Measurements from ENCODE around the gene DNAJC7.
"Not testable (repeated sequence)": the region's sequence is repeated elsewhere in the genome, so short reads cannot be mapped to it uniquely, and the experiment has no call there.

The DNAJC7 gene

GRCh38 chr17:42040818-42041217, 23.6 kb upstream of the DNAJC7 start:
- DNase-seq = no peak

DNA sequence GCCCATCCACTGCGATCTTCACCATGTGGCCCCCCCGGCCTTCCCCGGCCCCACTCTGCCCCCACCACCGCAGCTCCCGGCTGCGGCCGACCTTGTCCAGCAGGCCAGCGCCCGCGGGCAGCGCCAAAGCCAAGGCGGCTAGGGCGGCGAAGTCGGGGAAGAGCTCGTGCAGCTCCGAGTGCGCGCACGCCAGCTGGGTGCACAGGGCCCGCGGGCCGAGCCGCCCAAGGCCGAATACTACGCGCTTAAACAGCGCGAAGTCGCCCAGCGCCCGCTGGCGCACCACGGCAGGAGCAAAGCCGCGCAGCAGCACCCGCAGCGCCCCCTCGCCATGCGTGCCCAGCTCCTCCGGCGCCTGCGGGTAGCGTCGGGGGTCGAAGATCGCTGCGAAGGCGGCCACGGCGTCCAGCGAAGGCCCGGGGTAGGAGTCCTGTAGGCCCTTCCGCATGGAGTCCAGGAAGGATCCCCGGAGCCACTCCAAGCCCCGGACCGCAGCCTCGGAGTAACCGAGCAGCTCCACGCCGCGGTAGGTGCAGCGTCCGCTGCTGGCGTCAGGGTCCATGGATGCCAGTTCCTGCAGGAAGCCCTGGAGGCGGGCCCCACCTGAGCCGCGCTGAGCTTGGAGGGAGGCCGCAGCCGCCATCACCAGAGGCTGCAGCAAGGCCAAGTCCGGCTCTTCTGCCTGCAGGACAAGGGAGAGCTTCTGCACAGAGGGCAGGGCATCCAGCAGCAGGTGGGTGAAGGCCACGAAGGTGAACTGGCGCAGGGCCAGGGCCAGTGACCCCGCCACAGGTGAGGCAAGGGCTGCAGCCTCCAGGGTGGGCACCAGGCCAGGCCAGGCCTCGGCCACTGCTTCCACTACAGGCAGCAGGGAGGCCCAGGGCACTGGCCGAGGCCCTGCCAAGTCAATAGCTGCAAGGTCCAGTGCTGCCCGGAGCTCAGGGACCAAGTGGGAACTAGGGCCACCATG, 22.8 kb upstream of the DNAJC7 start:
- DNase-seq = no peak

DNA sequence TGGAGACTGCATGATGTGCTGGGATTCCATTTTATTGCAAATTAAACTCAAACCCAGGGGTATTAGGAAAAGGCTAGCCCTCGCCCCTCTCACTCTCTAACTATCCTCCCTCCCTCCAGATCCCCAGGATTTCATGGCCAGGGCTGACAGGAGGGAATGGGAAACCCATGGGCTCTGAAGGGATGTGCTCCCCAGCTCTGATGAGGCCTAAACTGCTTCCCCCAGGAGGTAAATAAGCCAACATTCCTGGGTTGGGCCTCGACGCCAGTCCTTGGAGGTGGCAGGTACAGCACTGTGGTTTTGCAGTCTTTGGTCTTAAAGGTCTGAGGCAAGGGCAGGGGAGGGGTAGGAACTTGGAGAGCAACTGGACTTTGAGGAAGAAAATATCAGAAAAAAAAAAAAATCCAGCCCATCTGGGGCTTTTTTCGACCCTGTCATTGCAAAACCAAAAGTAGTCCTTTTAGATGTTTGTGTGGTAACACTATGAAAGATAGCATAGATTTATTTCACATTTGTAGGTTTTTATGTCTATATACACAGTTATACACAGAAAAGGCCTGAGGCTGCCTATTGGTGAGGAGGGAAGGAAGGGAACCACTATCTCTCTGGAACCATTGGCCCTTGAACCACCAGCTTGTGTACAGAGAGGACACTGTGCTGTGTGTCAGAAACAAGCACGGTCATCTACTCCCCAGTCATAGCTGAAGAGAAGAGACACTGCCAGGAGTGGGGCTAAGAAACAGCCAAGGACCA, 21.2 kb upstream of the DNAJC7 start:
- DNase-seq = no peak

GRCh38 chr17:42034059-42034458, 16.8 kb upstream of the DNAJC7 start:
- no peak for DNase-seq

DNA sequence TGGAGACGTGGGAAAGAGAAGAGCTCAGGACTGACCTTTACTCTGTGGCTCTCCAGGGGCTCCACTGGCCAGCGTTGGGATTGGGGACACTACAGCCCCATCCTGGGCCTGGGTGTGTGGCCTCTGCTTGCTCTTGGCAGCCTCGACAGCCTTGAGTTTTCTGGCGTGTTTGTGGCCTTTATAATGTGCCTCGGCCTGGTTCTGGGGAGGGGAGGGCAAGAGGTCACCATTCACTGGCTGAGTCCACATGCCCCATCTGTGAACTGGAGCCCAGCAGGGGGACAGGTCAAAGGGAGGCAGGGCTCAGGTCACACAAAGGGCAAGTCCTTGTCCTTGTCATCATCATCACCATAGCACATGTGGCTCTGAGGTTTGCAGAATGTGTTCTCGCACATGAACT, 14.3 kb upstream of the DNAJC7 start:
- no peak for DNase-seq

DNA sequence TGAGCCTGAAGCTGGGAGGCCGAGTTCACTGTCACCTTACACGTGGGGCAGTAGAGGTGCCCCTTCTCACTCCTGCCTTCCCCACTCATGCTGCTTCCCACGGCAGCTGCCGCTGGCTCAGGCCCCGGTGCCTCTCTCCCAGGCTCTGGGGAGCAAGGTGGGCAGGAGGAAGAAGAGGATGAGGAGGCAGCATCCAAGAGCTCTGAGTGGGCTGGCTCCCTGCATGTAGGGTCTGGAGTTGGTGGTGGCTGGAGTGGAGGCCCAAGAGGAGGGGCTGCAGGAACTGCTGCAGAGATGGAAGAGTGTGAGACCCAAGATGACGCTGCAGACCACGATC, 11.5 kb upstream of the DNAJC7 start:
- no peak for DNase-seq

GRCh38 chr17:42027961-42028790, 10.9 kb upstream of the DNAJC7 start:
- DNase-seq = no peak

GRCh38 chr17:42027590-42027889, 10.3 kb upstream of the DNAJC7 start:
- DNase-seq = no peak

GRCh38 chr17:42026857-42027589, 9.8 kb upstream of the DNAJC7 start:
- no peak for DNase-seq

- no peak for DNase-seq
Observed at GRCh38 chr17:42025936-42026335, 8.7 kb upstream of the DNAJC7 start.

- no peak for DNase-seq
Observed at GRCh38 chr17:42025191-42025579, 7.9 kb upstream of the DNAJC7 start.

- peak; percentile 54 for DNase-seq
Observed at GRCh38 chr17:42023524-42024349, 6.5 kb upstream of the DNAJC7 start.

- DNase-seq = not testable (repeated sequence)
Observed at GRCh38 chr17:42020845-42021244, 3.6 kb upstream of the DNAJC7 start.

- DNase-seq = peak; percentile 92
Observed at GRCh38 chr17:42019509-42020404, 2.5 kb upstream of the DNAJC7 start, which contains the start of gene NKIRAS2. Gene NKIRAS2 (plus strand): TSS chr17:42020090. CDS start chr17:42021578, 1,488 bp downstream.

DNA sequence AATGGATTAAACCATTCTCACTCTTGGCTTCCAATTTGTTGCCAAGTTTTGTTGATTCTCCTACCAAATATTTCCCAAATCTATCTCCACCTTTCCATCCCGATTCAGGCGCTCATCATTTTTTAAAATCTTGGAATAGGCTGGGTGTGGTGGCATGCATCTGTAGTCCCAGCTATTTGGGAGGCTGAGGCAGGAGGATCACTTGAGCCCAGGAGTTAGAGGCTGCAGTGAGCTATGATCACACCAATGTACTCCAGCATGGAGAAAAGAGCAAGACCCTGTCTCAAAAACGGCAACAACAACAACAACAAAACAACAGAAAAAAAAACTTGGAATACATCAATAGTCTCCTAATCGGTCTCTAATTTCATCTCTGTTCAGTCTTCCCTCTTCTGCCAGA, 1.7 kb upstream of the DNAJC7 start:
- DNase-seq = no peak

- no peak for DNase-seq
Observed at GRCh38 chr17:42018339-42018738, 1.1 kb upstream of the DNAJC7 start.

DNA sequence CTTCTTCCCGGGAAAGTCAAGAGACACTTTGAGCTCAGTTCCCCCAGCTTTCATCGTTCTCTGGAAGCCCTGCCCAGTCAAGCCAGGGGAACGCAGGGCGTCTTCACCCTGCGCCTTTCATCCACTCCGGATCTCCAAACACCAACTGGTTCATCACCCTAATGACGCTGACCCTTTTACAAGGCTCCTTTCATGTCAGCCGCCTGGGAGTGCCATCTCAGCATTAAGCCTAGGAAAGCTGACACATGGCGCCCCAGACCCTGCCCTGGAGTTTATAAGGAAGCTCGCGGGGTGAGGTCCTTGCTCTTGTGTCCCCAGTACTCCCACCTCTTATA, 594 bp upstream of the DNAJC7 start:
- no peak for DNase-seq

GRCh38 chr17:42016411-42016831, 818 bp downstream of the DNAJC7 start:
- no peak for DNase-seq

- DNase-seq = not testable (repeated sequence)
Observed at GRCh38 chr17:42013740-42014139, 3.5 kb downstream of the DNAJC7 start.

- not testable (repeated sequence) for DNase-seq
Observed at GRCh38 chr17:42012363-42012762, 4.9 kb downstream of the DNAJC7 start.
